Measurements from ENCODE around the gene UGDH. TPM values are rescaled to one million over a fixed set of nuclear protein-coding genes. Genes with fewer than 3 reads are reported as not detected.

The UGDH gene
- total and polyA plus RNA-seq, 2 of the 13 experiments (the other 11 are each of a cell fraction or from before 2014, with no cell fraction given), result 99.0 to 384 TPM

- no peak for TF ChIP-seq POLR2AphosphoS2 (IDR thresholded peaks at IDR 0.05; ENCODE audit: low read depth, low read length)
- 0 out of 2 replicates have a peak, but pooled peaks have one; percentile 23 for TF ChIP-seq GMEB2 (CRISPR knock-in tag; IDR thresholded peaks at IDR 0.05; ENCODE audit: low read depth)
- no peak for TF ChIP-seq PHF21A (CRISPR knock-in tag; IDR thresholded peaks at IDR 0.05)
- TF ChIP-seq DZIP1 (CRISPR knock-in tag; IDR thresholded peaks at IDR 0.05), result no peak
- no peak for TF ChIP-seq ZNF207 (IDR thresholded peaks at IDR 0.05; ENCODE audit: borderline replicate concordance)
- TF ChIP-seq SETDB1 (CRISPR knock-in tag; IDR thresholded peaks at IDR 0.05; ENCODE audit: borderline replicate concordance), result no peak
- TF ChIP-seq E2F2 (CRISPR knock-in tag; IDR thresholded peaks at IDR 0.05; ENCODE audit: borderline replicate concordance), result no peak
- TF ChIP-seq ZNF367 (CRISPR knock-in tag; IDR thresholded peaks at IDR 0.05; ENCODE audit: borderline replicate concordance), result no peak
- no peak for TF ChIP-seq IKZF1 (IDR thresholded peaks at IDR 0.05)
- no peak for TF ChIP-seq UBTF (CRISPR knock-in tag; IDR thresholded peaks at IDR 0.05)
- peak; percentile 70 for TF ChIP-seq ZGPAT (CRISPR knock-in tag; IDR thresholded peaks at IDR 0.05)
- no peak for TF ChIP-seq ZNF776 (CRISPR knock-in tag; IDR thresholded peaks at IDR 0.05)
- no peak for TF ChIP-seq SALL2 (CRISPR knock-in tag; IDR thresholded peaks at IDR 0.05)
- no peak for TF ChIP-seq ZNF737 (CRISPR knock-in tag; IDR thresholded peaks at IDR 0.05; ENCODE audit: borderline replicate concordance)
- no peak for TF ChIP-seq PRDM15 (CRISPR knock-in tag; IDR thresholded peaks at IDR 0.05)
- TF ChIP-seq FOXK2 (IDR thresholded peaks at IDR 0.05), result no peak
- TF ChIP-seq PHF20 (CRISPR knock-in tag; IDR thresholded peaks at IDR 0.05), result no peak
Observed at GRCh38 chr4:39469429-39470077, 57.7 kb downstream of the UGDH start (continued).
